Measurements from ENCODE around the gene OVAAL.

DNA sequence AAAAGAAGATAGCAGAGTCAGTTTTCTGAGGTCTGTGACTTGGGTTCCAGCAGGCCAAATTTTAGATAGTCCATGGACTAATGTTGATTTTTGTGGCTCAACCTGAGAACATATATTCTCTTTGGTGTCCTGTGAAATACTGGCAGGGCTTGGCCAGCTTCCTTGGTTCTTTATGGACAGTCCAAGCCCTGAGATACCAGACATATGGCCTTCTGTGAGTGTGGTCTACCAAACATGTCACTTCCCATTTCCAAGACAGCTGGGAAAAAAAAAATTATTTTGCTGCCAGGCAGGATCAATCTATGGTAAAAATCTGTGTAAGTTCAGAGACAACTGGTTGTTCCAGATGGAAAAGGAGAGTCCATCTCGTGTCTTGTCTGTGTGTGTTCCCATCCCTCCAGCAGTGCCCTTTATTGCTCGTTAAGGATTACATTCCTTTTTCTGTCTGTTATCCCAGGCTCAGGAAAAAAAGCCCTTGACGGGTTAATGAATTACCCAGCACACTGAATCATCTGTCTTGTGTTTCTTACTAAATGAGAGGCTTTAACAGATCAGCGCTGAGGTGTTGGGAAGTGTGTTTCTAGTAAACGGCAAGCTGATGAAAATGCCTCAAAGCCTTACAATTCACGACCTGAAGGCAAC, 39.7 kb downstream of the OVAAL start:
- TF ChIP-seq ZNF274 (IDR thresholded peaks at IDR 0.05; ENCODE audit: insufficient read depth, insufficient read length) (no peak), NR2C2 (IDR thresholded peaks at IDR 0.05; ENCODE audit: borderline replicate concordance, control insufficient read depth, insufficient read length, low read depth) (no peak), EZH2 (IDR thresholded peaks at IDR 0.05; ENCODE audit: borderline replicate concordance, control insufficient read depth, low read depth, low read length) (no peak), TAF1 (IDR thresholded peaks at IDR 0.05; ENCODE audit: borderline replicate concordance, low read depth, low read length) (no peak), RAD51 (IDR thresholded peaks at IDR 0.05) (no peak)
- TF ChIP-seq, protein P1, sequence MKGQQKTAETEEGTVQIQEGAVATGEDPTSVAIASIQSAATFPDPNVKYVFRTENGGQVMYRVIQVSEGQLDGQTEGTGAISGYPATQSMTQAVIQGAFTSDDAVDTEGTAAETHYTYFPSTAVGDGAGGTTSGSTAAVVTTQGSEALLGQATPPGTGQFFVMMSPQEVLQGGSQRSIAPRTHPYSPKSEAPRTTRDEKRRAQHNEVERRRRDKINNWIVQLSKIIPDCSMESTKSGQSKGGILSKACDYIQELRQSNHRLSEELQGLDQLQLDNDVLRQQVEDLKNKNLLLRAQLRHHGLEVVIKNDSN (IDR thresholded peaks at IDR 0.05; ENCODE audit: borderline replicate concordance, extremely low read length, insufficient read depth, low read depth, low read length), result no peak
- TF ChIP-seq, protein P2, sequence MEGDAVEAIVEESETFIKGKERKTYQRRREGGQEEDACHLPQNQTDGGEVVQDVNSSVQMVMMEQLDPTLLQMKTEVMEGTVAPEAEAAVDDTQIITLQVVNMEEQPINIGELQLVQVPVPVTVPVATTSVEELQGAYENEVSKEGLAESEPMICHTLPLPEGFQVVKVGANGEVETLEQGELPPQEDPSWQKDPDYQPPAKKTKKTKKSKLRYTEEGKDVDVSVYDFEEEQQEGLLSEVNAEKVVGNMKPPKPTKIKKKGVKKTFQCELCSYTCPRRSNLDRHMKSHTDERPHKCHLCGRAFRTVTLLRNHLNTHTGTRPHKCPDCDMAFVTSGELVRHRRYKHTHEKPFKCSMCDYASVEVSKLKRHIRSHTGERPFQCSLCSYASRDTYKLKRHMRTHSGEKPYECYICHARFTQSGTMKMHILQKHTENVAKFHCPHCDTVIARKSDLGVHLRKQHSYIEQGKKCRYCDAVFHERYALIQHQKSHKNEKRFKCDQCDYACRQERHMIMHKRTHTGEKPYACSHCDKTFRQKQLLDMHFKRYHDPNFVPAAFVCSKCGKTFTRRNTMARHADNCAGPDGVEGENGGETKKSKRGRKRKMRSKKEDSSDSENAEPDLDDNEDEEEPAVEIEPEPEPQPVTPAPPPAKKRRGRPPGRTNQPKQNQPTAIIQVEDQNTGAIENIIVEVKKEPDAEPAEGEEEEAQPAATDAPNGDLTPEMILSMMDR (IDR thresholded peaks at IDR 0.05 in 2 of 3, conservative IDR thresholded peaks at IDR 0.05 in 1 of 3; ENCODE audit: control insufficient read depth in 2 of 3, extremely low read depth in 1 of 3, insufficient read depth in 1 of 3, low read depth in 3 of 3, low read length in 3 of 3), result no peak
